HFFc6 (cell line): Measurements from ENCODE around the gene COX7B2. TPM values are rescaled to one million over a fixed set of nuclear protein-coding genes. Genes with fewer than 3 reads are reported as not detected.

ENCODE experiments used
- total RNA-seq, 6 experiments: library from RNA; stranded (reverse); fragmentation: NEBNext Ultra II Directional; extraction: Animal tissue kit (Norgen Biotek cat#: 25700); gene quantifications; 2 replicates in 1 of 6; 3 replicates in 5 of 6; pipeline ENCODE4 v1.2.3, GENCODE V29; 2021

Gene COX7B2
- total RNA-seq, 6 experiments from 2014 or later: not detected

Other genes with a start within 250 kb of the COX7B2 start
- gene GABRA4, start 84.3 kb upstream of the COX7B2 start, total RNA-seq: not detected
- not detected for gene GABRB1, start 122.3 kb upstream of the COX7B2 start, total RNA-seq